GM19397 (cell line): ENCODE data around the gene IGIP.
A peak's percentile ranks its signal among the peaks of the same experiment; 100 is the strongest.

Experiments
- ATAC-seq: cut with Tn5 transposase; IDR thresholded peaks from one replicate; pipeline ENCODE4 v1.9.1; 2021; ENCODE audit warnings: mild to moderate bottlenecking, moderate library complexity; ENCODE audit not compliant: unreplicated experiment

The IGIP gene

GRCh38 chr5:140162275-140162674 lies 36.5 kb downstream of the IGIP start:
- no peak for ATAC-seq

GRCh38 chr5:140162781-140163180 lies 37.0 kb downstream of the IGIP start:
- no peak for ATAC-seq

- no peak for ATAC-seq
Measured at GRCh38 chr5:140165101-140165922, 39.6 kb downstream of the IGIP start.

GRCh38 chr5:140165923-140166270 lies 40.2 kb downstream of the IGIP start:
- no peak for ATAC-seq

GRCh38 chr5:140166911-140167310 lies 41.2 kb downstream of the IGIP start:
- ATAC-seq = no peak

GRCh38 chr5:140168371-140168770 lies 42.6 kb downstream of the IGIP start:
- no peak for ATAC-seq

GRCh38 chr5:140169410-140169809 lies 43.7 kb downstream of the IGIP start:
- no peak for ATAC-seq

- no peak for ATAC-seq
Measured at GRCh38 chr5:140172483-140172882, 46.7 kb downstream of the IGIP start.

GRCh38 chr5:140174014-140174413 lies 48.3 kb downstream of the IGIP start:
- ATAC-seq = no peak

GRCh38 chr5:140174465-140175366 lies 49.0 kb downstream of the IGIP start, which contains the start of gene CYSTM1:
Gene CYSTM1, plus strand, starts transcription at chr5:140175188. Its CDS starts 19,278 bp downstream, at chr5:140194466.
- peak; percentile 93 for ATAC-seq

GRCh38 chr5:140175367-140176030 lies 49.8 kb downstream of the IGIP start:
- peak; percentile 40 for ATAC-seq

GRCh38 chr5:140176031-140176387 lies 50.3 kb downstream of the IGIP start:
- ATAC-seq = no peak

- no peak for ATAC-seq
Measured at GRCh38 chr5:140178086-140178410, 52.3 kb downstream of the IGIP start.

GRCh38 chr5:140178482-140179116 lies 52.9 kb downstream of the IGIP start:
- ATAC-seq = no peak
